Gastroesophageal sphincter (tissue), 3 donors: ENCODE measurements around the gene TPGS2.

Experiments used
- POLR2A ChIP-seq, 2 donors: fragments of 450-650 bp; IDR thresholded peaks; one replicate each; pipeline ENCODE4 v1.6.1; 2017; ENCODE audit warnings: antibody characterized with exemption in 2 of 2, mild to moderate bottlenecking in 2 of 2, moderate library complexity in 1 of 2
- POLR2AphosphoS5 ChIP-seq: sonication (generic); formaldehyde crosslinking; IDR thresholded peaks from one replicate; pipeline ENCODE4 v1.6.1; 2017; ENCODE audit warnings: antibody characterized with exemption
- TF ChIP-seq, protein P1 (sequence below), 4 experiments: fragments of 200-600 bp in 2 of 4; fragments of 450-650 bp in 2 of 4; sonication (generic) in 1 of 4; IDR thresholded peaks; one replicate each; pipeline ENCODE4 v1.5.1; 2017 to 2019; ENCODE audit warnings: antibody characterized with exemption in 4 of 4, mild to moderate bottlenecking in 2 of 4, moderate library complexity in 2 of 4

GRCh38 chr18:36850527-36851201 is 21.9 kb upstream of the TPGS2 start:
- TF ChIP-seq, protein P1, sequence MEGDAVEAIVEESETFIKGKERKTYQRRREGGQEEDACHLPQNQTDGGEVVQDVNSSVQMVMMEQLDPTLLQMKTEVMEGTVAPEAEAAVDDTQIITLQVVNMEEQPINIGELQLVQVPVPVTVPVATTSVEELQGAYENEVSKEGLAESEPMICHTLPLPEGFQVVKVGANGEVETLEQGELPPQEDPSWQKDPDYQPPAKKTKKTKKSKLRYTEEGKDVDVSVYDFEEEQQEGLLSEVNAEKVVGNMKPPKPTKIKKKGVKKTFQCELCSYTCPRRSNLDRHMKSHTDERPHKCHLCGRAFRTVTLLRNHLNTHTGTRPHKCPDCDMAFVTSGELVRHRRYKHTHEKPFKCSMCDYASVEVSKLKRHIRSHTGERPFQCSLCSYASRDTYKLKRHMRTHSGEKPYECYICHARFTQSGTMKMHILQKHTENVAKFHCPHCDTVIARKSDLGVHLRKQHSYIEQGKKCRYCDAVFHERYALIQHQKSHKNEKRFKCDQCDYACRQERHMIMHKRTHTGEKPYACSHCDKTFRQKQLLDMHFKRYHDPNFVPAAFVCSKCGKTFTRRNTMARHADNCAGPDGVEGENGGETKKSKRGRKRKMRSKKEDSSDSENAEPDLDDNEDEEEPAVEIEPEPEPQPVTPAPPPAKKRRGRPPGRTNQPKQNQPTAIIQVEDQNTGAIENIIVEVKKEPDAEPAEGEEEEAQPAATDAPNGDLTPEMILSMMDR (IDR thresholded peaks at IDR 0.05), result no peak
- TF ChIP-seq POLR2A (IDR thresholded peaks at IDR 0.05) (no peak), POLR2AphosphoS5 (no peak)
